EL (cell line): ENCODE results near the gene RAB3GAP2.
A peak's percentile ranks its signal among the peaks of the same experiment; 100 is the strongest.
"Not testable (repeated sequence)": the region's sequence is repeated elsewhere in the genome, so short reads cannot be mapped to it uniquely, and the experiment has no call there.

Source experiments
- DNase-seq: peaks from one replicate; pipeline ENCODE4 v3.0.0-alpha.2; 2016

Gene RAB3GAP2

DNA sequence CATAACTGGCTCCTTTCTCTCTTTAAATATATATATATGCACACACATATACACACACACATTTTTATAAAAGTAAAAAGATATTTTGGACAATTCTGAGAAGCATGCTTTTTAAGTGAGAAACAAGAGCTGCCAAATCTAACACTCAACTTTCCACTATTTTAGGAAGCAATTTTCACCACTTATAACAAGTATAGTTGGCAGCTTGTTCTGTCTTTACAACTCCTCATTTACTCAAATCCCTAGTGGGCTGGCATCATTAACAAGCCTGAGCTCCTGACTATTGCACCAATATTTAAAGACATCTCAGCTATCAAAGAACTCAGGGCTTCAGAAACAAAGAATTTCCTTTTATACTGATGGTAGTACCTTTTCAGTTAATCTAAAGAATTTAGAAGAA lies 76.6 kb downstream of the RAB3GAP2 start:
- DNase-seq, result no peak

DNA sequence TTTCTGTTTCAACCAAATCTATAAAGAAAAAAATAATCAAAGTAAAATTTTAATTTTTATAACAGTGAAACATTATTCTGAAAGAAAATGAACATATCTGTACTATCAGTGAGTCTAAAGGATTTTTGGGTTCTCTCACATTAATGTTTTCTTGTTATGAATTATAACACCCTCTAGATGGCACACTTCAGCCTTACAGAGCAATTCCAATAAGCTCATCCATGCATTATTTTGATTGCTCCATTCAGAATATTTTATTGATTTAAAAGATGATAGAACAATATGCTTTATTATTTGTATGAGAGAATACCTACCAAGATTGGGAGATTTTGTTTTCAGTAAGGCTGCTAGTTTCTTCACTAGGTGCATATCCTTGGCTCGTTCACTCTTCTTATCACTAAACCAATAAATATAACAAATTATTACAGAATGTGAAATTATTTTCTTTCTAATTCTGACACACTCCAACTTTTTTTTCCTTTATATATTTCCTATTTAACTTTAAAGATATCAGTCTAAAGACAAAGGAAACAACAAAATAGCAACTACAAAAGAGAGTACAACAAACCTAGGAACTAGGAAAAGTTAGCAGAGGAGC lies 82.4 kb downstream of the RAB3GAP2 start:
- peak; percentile 33 for DNase-seq

DNA sequence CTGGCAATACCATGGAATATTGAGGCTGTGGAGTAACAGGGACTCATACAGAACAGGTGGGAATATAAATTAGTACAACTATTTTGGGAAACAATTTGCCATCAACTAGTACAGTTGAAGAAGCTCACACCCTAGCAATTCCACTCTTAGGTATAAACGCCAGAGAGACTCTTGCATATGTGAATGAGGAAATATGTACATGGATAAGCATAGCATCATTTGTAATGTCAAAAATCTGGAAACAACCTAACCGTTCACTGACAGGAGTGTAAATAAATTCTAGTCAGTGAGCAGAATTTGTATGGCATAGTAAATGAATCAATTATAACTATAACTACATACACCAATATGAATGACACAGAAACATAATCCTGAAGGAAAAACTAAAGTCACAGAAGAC lies 83.7 kb downstream of the RAB3GAP2 start:
- DNase-seq, result no peak

DNA sequence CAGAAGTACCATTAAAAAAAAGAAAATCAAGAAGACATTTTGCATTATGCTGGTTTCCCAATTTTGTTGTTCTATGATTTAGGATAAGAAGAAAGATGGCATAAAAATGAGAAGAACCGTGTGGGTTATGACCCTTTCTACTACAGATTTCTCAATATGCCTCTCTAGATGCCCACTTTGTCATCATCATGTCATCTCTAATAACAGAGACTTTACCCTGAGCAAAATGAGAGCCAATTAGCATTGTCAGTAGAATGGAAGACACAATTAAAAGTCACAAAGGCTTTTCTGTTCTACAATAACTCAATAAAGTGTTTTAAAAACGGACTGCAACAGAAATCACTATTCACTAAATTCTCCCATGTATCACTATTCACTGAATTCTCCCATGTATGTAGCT lies 85.5 kb downstream of the RAB3GAP2 start:
- DNase-seq, result no peak

DNA sequence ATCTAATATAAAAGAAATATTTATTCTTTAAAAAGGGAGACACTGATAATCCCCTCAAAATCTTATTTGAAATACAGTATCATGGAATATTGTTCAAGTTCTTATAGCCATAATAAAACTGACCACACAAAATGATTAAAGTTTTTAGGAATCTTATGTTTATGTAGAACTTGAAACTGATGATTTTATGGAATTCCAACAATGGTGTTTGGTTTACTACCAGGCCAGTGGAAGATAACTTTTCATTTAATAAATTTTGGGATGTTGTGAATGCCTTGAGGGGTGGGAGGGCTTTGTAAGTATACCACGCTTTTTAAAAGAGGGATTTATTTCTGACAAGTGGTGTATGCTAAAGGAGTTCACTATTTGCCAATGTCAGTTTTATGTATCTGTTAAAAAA lies 87.7 kb downstream of the RAB3GAP2 start:
- DNase-seq, result peak; percentile 47

DNA sequence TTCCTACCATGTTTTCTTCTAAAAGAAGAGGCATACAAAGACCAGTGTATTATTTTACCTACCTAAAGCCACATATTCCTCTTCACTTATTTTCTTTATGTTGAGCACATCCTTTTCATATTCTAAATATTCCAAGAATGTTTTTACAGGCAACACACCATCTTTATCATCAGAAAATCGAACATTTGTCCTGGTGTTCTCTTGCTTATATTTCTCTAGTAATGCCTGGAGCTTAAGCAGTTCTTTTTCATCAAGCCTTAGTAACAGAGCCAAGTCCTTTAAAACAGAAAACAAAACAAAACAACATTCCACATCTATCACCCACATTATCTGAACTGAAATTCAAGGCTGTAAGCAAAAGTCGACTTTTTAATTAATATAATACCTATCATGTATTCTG lies 89.6 kb downstream of the RAB3GAP2 start:
- peak; percentile 45 for DNase-seq

DNA sequence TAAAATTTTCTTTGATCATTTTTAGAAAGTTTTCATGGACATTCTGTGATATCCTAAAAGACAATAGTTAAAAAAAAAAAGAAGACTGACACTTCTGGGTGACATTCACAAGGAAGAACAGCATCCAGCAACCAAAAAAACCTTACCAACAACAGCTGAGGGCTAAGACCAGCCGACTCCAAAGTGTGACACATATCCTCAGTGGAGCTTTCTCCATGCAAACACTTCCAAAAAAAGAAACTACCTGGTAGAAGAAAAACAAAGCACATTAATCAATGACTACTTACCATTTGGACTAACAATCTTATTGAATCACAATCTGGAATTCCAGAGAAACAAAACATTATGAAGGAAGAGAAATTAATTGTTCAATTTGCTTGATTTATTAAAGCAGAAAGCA lies 90.1 kb downstream of the RAB3GAP2 start:
- DNase-seq, result no peak

DNA sequence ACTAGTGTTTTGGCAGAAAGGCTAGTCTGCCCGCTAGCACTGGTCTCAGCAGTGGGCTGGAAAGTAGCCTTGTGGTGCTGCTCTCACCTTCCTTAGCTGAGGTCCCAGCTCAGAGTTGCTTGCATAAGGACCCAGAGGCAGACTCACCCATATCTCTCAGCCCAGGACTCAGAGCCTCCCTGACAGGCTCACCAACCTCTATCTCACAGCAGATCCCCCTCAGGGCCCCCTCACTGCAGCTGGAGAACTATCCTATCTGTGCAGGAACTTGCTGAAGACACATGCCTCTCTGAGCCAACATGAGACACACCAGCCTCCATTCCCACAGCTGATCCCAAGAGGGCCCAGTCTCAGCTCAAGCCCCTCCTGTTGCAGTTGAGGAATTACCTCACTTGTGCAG lies 95.7 kb downstream of the RAB3GAP2 start:
- no peak for DNase-seq

DNA sequence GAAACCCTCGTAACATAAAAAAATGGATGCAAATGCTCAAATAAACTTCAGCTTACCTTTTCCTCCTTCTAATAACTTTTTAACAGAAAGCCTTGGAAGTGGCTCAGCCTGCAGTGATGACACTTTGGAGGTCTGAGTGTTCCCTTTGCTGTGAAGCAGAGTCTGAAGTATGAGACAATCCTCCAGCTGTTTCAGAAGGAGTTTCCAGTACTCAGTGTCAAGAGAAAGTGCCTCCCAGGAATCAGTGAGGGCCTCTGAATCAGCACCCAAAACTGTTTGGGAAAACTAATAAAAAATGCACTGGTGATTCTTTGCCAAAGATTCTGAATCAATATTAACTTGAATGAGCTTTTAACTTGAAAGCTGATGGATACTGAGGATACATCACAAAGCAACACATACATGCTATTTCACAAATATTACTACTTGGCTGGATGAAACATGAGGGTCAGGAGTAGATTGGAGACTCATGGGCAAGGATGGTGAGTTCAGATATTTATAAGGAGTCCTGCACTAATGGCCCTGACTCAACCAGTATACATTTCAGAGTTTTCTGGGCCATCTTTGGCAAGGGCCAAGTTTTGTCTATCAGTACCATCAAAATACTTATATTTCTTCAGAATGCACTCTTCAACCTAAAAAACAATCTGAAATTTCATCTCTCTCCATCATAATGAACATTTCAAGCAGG lies 101.3 kb downstream of the RAB3GAP2 start:
- DNase-seq, result peak; percentile 45

DNA sequence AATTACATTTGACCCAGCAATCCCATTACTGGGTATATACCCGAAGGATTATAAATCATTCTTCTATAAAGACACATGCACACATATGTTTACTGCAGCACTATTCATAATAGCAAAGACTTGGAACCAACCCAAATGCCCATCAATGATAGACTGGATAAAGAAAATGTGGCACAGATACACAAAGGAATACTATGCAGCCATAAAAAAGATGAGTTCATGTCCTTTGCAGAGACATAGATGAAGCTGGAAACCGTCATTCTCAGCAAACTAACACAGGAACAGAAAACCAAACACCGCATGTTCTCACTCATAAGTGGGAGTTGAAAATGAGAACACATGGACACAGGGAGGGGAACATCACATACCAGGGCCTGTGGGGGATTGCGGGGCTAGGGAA lies 102.4 kb downstream of the RAB3GAP2 start:
- DNase-seq, result not testable (repeated sequence)

DNA sequence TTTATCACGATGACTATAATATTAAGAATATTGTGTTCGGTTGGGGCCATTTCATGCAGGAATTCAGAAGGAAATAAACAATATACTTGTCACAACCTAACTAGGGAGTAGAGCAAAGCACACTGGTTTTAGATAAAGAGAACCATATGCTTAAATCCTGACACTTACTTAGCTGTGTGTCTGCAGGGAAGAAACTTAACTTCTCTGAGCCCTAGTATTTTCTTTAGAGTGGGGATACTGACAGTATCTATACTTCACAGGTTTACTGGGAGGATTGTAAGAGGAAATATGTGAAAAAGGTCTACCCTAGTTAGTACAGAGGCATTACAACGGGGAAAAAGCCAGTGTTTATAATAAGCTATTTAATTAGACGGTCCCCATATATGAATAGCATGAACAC lies 105.4 kb downstream of the RAB3GAP2 start:
- DNase-seq, result no peak

DNA sequence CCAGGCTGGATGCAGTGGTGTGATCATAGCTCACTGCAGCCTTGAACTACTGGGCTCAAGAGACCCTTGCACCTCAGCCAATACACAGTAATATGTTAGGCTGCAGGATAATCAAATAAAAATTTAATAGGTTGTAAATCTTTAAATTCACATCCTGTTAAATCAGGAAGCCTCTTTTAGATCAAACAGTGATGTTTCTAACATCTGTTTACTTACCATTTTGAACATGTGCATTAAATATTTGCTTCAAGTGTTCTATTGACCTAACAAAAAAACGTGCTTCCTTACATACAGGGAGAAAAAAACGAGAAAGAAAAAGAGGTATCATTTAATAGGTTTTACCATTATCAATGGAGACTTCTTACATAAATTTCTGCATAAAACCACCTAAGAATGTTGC lies 107.7 kb downstream of the RAB3GAP2 start:
- DNase-seq, result no peak

DNA sequence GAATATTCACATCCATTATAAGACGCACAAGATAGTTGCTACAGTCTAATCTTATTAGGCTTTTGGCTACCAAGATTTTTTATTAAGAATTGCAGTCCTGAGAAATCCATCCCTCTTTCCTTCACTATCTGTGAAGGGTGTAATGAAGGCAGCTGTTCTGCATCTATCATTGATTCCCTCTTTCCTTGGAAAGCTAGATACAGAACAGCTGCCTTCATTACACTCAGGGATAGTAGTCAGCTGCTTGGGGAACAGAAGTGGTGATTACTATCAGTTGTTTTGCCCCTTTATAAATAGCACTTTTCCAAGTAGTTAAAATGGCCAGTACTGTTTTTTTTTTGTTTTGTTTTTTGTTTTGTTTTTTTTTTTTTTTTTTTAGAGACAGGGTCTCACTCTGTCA lies 108.1 kb downstream of the RAB3GAP2 start:
- no peak for DNase-seq

DNA sequence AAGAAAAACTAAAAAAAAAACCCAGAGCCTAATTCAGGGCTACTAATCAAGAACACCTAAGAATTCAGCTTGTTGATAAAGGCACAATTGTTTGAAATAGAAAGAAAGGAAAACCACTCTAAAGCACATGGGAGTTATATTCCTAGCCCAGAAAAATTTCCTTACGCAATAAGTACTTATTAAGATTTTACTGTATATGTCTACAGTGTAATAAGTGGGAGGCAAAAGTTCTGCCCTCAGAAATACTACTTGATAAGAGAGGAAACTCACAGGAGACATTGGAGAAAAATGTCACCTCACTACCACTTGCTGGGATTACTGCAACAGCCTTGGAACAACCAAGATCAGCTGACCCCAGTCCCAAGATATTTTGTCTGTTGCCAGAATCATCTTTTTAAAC lies 112.2 kb downstream of the RAB3GAP2 start:
- no peak for DNase-seq

DNA sequence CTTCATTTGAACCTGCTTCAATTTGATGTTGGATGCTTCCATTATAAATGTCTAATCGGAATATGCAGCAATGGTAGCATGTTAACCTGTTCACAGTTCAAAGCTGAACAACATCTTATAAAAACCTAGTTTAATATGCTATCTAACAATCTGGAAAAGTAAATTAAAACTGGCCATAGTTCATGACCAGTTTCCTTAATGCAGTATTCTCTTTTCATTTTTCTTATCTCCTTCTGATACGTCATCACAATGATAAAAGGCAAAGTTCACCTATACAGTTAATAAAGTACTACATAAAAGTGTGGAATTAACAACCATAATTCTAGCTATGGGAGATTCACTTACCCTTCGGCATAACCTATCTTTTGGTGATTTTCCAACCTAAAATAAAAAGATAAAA lies 113.2 kb downstream of the RAB3GAP2 start:
- no peak for DNase-seq

DNA sequence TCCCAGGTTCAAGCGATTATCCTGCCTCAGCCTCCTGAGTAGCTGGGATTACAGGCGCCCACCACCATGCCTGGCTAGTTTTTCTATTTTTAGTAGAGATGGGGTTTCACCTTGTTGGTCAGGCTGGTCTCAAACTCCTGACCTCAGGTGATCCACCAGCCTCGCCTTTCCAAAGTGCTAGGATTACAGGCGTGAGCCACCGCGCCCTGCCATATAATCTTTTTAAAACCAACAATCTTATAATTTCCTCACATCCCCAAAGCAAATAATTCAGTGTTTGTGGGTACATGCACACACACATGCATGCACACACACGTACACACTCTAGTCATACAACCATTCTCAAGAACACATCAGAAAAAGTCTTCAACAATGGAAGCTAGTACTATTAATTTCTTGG lies 113.7 kb downstream of the RAB3GAP2 start:
- not testable (repeated sequence) for DNase-seq

DNA sequence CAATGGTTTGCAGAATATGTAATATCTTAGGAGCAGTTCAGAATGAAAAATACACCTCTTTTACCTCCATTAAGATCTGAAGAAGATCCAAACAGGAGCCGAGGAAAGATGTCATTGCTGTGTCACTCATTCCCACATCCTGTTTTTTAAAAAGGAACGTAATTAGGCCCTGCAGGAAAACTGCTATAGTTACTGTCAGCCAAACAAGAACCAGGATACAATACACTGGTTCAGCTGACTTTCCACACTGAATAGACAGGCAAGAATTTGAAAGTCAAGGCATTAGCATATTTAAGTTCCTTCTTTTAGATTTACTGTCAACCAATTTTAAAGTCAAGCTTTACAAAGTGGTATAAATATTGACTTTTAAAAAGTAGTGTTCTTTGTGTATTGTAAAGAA lies 114.5 kb downstream of the RAB3GAP2 start:
- no peak for DNase-seq

DNA sequence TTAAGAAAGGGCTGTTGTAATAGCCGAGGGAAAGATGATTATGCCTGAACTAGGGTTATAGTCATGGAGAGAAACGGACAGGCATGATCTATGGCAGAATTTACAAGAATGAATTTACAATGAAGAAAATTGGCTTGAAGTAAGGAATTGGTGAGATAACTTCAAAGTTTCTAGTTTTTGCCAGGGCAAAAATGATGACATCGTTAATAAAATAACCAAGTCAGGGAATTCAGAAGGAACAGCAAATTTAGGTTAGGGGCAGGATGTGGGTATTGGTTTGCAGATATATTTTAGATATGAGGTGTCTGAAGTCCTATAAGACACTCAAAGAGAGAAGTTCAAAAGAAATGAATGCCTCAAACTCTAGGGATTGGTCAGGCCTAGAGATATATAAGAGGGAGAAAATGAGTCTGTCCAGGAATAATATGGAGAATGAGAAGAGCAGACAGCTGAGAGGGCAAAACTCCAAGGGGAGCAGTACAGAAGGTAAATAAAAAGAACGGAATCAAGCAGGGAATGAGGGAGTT lies 115.6 kb downstream of the RAB3GAP2 start:
- DNase-seq, result no peak

DNA sequence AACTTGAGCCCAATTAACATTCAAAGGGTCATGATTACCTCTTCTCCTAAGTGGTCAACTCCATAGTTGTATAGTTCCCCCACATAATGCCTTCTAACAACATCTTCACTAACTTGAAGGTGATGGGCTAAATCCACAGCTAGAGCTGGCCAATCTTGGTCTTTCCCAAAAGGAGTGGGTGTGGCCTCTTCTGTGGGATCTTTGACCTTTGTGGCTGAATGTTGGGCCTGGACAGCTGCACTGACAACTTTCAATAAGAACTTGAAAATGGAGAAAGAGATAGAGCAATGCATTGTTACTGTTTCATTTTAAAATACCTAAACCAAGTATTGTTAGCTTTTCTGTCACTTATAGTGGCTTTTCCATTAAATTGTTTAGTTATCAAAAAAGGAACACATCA lies 119.1 kb downstream of the RAB3GAP2 start:
- no peak for DNase-seq

DNA sequence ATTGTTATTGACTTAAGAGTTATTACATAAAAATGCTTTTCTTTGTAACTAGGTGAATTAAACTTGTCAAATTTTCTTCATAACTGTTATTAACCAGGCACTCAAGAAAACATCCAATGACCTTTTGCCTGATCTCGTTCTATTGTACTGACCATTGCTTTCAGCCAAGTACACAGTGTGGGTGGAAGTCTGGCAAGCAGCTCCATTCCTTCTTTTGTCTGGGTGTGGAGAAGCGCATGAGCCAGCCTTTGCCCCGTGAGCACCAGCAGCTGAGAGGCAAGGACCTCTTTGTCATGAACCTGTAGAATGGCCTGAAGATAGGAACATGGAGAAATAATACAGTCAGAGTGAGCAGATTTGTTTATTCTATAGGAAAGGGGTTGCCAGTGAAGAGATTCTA lies 120.8 kb downstream of the RAB3GAP2 start:
- DNase-seq, result no peak

DNA sequence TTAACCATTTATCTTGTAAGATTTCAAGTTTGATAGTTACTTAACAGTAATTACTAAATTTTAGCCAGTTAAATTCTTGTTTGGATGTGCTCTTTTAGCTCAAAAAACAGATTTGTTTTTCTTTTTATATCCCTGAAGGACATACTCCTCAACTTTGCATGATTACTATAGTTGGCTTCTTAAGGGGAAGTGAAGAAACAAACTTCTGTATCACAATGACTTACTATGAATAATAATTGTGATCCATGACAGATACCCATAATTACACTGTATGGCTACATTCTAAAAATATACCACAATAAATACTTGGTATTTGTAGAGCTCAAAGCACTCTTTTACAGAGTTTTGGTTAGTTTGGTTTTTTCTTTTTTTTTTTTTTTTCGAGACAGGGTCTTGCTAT lies 122.5 kb downstream of the RAB3GAP2 start:
- no peak for DNase-seq

DNA sequence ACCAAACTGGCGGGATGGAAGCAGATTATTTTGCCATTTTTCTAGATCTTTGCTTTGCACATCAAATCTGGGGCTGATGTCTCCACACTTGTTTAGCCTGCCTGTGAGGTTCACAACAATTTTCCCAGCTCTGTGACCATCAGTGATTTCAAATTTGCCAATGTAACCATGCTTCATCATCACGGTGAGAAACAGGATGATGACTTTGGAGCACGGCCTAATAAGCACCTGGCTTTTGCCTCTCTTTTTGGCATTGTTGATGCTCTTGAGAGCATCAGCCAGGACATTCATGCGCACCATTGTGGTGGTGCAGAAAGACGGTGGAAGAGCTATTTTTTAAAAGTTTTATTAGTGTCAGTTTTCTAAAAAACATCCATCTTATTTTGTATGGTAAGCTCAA lies 128.2 kb downstream of the RAB3GAP2 start:
- no peak for DNase-seq

DNA sequence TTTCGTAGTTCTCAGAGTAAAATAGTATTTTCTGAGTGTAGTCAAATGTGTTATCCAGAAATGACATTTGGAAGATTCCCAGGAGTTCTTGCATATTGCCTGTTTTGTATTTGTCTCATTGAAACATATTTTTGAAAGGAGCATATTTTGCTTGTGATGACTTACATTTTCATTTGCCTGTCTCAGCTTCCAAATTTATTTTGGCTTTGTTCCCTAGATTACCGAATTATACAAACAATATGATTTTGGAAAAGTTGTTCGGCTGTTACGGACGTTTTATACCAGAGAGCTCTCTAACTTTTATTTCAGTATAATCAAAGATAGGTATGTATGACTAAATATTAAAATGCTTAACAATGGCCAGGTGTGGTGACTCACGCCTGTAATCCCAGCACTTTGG lies 132.3 kb downstream of the RAB3GAP2 start:
- no peak for DNase-seq

DNA sequence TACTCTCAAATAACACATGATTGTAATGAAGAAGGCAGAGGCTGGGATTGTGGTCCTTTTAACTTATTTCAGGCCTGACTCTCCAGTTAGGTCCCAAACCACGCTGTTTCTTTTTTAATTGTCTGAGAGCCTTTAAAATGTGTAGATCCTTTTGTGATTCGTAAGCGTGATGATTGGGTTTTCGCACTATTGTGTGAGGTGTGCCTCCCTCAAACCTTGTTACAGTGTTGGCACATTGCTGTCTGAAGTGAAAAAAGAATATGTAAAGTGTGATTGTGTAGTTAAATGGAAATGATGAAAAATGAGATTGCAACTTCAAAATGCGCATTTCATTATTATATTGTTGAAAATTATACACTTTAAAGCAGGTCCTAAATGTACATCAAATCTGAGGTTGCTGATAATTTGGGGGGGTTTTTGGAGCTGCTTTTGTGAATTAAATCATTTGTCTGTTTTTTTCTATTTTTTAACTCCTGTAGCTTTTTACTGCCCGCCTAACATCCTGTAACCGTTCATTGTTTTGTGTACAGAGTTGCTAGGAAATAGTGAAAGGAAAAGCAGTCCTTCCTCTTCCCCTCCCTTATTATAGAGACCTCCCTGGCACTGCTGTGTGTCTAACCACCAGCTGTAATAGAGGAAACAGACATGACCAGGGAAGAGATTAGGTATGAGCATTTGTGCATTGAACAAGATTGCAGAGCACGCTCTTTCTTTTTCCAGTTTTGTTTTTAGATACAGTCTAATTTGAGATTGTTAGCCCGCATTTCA lies 135.1 kb downstream of the RAB3GAP2 start:
- no peak for DNase-seq
